Heart left ventricle (tissue), 13 donors: ENCODE measurements around the gene CAGE1.

ENCODE experiments used
- POLR2A ChIP-seq, 2 donors: fragments of 450-650 bp; IDR thresholded peaks; one replicate each; pipeline ENCODE4 v1.6.1; 2017; ENCODE audit warnings: antibody characterized with exemption in 2 of 2, mild to moderate bottlenecking in 2 of 2, moderate library complexity in 2 of 2
- TF ChIP-seq, protein P1 (sequence below), 12 donors: fragments of 200-600 bp; sonication (generic) in 4 of 12; IDR thresholded peaks; one replicate each; pipeline versions ENCODE4 v1.5.0 to v1.8.0; 2018 to 2022; ENCODE audit warnings: antibody characterized with exemption in 12 of 12, mild to moderate bottlenecking in 5 of 12
- donor health status: ischemic (EF 13 %, LVEDD 7.1; RV severe dilation, severe dysfunction).
- donor health status: DM: no; HTN: yes; CAD: no.
- donor health status: DM: no; HTN: no; CAD: no.
- donor health status: ischemic (EF 25% LVEDD 6.9; RV normal size, moderate dysfunction).
- donor health status: ischemic (EF 25% LVEDD 5.7; RV mildly dilated, moderate dysfunction).
- donor health status: ischemic (EF 35%, LVEDD 5.7; RV mildly dilated, moderate dysfunction).
- donor health status: nonischemic (EF 11% LVEDD 7.7; RV severe dilation, severe dysfunction).
- donor health status: DM: yes; HTN: yes; CAD: no.
- donor health status: PGD.
- donor health status: ischemic (EF 29% LVEDD 5.4; RV normal size, mild dysfunction).
- donor health status: nonischemic (EF 23%, LVEDD 6.1; RV moderate dilation, normal function).

DNA sequence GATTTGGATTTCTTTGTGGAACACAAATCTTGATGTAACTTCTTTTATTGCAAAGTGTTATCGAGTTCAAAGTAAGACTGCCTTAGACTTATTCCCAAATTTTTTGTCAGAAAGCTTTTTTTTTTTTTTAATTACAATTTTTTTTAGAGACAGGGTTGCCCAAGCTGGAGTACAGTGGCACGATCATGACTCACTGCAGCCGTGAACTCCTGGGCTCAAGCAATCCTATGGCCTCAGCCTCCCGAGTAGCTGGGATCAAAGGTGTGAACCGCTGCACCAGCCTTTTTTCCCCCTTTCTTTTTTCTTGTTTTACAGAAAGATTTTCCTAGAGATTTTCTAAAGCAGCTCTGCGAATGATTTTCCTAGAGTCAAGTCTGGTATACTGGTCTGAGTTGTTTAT lies 2.9 kb upstream of the CAGE1 start:
- TF ChIP-seq, protein P1, sequence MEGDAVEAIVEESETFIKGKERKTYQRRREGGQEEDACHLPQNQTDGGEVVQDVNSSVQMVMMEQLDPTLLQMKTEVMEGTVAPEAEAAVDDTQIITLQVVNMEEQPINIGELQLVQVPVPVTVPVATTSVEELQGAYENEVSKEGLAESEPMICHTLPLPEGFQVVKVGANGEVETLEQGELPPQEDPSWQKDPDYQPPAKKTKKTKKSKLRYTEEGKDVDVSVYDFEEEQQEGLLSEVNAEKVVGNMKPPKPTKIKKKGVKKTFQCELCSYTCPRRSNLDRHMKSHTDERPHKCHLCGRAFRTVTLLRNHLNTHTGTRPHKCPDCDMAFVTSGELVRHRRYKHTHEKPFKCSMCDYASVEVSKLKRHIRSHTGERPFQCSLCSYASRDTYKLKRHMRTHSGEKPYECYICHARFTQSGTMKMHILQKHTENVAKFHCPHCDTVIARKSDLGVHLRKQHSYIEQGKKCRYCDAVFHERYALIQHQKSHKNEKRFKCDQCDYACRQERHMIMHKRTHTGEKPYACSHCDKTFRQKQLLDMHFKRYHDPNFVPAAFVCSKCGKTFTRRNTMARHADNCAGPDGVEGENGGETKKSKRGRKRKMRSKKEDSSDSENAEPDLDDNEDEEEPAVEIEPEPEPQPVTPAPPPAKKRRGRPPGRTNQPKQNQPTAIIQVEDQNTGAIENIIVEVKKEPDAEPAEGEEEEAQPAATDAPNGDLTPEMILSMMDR (IDR thresholded peaks at IDR 0.05), result no peak
- no peak for TF ChIP-seq POLR2A (IDR thresholded peaks at IDR 0.05)
